ENCODE measurements around the gene HOXA5.

Gene HOXA5

DNA sequence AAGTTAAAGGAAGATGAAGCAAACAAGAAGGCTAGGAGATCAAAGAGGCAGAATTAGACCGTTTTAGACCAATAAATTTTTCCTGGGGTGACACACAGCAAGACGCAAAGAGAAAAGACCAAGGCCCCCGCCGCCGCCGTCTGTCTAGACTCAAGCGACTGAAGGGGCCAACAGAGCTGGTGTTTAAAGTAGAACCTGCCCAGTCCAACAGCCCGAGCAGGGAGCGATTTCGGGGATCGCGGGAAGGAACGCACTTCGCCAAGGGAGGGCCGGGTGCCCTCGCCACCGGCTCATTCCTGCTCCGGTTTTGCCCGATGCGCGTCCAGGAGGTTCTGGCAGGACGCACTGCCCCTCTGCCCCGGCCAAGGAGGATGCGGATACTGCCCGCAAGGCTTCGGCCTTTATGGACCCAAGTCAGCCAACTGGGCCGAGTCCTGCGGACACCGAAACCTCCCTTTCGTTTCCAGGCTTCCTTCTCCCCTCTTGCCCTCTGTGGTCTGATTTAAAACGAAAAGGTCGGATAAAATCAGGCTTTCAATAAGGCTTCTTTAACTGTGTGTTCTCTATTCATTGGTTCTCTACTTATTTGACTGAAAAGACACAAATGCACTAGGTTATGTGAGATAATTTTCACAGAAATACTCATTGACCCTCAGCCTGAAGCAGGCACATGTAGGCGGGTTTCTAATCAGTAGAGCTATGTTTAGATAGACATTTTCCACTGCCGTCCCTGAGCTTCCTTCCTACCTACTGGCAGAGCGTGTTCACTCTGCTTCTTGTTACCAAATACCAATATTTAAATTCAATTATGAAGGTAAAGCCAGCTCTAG is 15.2 kb upstream of the HOXA5 start:
- DNase-seq: no peak

DNA sequence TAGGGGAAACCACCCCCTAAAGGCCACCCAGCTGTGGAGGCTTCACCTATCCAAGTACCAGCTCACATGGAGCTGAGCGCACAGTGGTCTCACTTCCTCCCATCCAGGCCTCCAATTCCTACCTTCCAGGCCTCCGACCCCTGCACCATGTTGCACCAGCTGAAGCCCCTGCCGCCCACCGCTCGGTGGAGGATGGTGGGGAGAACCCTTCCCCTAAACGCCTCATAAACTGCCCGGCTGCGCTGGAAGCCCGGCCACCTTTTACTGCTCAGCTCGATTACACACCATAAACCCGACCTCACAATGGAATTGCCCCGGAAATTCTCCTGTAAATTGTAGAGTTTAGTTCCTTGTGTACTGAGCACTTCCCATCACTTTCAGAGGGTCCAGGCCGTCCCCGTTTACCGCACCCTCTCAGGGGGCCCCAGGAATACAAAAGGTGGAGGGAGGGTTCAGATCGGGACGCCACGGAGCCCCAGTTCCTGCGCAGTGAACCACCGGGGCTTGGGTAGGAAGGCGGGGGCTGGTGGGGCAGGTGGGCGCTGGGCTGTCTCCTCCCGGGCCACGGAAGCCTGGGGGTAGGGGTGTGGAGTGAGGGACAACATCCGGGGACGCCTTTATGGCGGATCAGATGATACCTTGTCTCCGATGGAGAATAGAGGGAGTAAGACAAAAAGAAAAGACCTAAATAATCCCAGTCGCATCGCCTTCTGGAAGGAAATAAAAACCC is 14.4 kb upstream of the HOXA5 start:
- no peak for DNase-seq

DNA sequence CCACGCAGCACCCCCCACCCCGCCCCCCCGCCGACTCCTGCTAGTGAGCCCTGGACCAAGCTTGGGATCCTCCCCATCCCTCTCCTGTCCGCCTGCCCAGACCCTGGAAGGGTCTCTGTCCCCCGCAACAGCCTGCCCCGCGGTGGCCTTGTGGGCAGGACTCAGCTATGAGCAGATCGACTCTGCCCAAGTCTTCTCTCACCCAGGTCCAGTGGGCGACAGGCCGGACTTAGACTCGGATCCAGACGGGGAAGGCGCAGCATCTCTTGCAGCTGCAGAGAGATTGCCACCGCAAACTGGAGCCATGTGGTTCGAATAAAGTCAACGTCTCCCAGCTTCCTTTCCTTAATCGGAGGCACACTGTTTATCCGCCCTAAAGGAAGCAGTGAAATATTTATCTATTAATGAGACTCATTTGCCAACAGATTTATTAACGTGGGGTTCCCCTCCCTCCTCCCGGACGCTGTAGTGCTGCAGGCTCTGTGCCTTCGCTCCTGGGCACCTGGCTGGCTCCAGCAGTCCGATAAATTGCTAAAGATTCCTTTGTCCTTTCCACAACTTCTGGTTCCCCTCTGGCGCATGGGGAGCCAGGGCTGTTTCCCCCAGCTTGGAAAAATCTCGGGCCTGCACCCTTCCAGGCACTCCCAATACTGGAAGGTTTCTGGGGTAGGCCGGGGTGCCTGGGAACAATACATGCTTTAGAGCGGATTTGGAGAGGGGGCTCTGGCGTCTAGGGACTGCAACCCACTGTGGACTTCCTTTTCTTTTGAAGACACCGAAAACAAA is 13.6 kb upstream of the HOXA5 start:
- no peak for DNase-seq

DNA sequence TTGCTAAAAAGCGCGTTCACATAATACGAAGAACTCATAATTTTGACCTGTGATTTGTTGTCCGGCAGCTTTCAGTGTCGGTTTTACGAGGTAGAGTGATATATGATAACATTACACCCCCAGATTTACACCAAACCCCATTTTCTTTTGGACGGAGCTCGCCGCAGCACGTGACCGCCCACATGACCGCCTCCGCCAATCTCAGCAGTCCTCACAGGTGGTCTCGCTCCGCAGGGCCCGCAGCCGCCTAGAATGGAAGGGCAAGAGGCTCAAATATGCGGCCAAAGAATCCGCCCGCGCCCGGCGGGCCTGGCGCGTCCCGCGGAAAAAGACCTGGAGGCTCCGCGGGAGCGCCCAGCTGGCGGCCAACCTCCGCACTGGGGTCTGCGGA is 13.0 kb upstream of the HOXA5 start, which contains the start of gene HOXA7:
TSS of gene HOXA7 (minus strand) at position 168 of the 391 bp plus-strand sequence. CDS start at position 38, 130 bp downstream.
- no peak for DNase-seq

DNA sequence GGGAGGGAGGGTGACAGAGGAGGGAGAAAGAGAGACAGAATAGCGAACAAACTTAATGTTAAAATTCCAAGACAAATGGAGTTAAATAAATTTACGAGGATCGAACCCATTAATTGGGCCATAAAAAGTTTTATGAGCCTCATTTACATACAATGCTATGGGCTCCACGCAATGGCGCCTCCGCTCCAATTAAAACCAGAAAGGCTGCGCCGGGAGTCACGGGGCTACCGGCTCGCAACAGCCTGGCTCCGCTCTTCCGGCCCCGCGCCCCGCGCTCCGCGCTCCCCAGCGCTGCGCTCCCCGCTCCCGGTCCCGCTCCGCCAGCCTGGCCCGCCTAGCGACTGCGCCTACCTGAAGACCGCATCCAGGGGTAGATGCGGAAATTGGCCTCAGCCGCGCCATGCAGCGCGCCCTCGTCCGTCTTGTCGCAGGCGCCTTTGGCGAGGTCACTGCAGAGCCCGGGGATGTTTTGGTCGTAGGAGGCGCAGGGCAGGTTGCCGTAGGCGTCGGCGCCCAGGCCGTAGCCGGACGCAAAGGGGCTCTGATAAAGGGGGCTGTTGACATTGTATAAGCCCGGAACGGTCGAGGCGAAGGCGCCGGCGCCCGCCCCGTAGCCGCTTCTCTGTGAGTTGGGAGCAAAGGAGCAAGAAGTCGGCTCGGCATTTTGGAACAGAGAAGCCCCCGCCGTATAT is 12.5 kb upstream of the HOXA5 start:
- DNase-seq: no peak

DNA sequence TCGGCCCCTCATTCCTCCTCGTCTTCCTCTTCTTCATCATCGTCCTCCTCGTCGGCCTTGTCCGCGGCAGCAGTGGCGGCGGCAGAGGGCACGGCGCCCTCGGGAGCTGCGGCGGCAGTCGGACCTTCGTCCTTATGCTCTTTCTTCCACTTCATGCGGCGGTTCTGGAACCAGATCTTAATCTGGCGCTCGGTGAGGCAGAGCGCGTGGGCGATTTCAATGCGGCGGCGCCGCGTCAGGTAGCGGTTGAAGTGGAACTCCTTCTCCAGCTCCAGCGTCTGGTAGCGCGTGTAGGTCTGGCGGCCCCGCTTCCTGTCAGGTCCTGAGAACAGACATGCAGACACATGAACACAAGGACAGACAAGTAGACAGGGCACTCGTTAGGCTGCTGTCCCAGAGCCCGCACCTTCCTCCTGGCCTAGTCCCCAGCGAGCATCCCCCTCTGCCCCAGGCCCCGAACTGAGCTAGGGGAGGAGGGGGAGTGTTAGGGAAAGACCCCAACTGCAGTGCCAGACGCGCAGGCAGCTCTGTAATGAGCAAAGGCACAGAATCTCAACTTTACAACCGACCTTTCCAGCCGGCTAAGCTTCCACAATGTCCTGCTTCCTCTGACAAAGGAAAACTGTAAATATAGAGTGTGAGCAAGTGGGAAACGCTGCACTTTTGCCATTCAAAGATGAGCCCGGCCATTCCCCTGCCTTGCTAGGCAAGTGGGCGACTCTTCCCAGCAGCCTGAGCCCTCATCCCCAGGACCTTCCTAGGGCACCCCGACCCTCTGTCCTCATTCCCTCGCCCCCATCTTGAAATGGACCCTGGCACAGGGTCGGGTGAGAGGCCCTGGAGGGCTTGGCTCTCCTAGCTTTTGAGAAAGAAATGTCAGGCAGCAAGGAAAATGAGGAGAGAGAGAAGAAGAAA is 11.7 kb upstream of the HOXA5 start:
- DNase-seq: no peak

DNA sequence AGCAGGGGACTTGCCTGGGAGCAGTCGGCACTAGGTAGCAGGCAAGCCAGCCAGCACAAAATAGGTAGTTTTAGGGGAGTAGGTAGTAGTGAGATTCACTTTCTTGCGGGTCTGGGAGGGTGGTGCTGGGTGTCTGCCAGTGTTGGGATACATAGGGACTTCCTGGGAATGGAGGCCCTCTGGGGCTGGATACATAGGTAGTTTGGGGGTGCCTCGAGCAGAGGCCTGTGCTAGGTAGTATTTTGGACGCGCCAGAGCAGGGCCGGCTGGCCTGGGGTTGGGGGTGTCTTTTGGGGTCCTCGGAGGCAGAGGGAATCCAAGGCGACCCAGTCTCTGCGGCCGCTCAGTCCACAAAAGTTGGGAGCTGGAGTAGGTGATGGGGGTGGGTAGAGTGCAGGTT is 10.9 kb upstream of the HOXA5 start:
- DNase-seq: no peak

DNA sequence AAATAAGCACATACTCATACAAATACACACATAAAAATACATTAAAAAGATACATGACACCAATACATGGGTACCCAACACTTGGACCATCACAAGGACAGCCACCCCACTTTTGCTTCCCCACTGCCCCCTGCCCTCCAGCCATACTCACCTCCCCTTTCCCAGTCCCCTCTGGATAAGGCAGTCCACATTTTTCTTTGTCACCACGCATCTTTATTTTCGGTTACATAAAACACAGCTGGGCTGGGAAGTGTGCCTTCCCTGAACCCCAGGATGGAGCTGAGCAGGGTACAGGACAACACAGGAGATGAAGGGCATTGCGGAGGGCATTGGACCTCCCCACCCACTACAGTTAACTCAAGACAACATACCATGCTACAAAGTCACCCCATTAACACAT is 10.0 kb upstream of the HOXA5 start:
- no peak for DNase-seq

DNA sequence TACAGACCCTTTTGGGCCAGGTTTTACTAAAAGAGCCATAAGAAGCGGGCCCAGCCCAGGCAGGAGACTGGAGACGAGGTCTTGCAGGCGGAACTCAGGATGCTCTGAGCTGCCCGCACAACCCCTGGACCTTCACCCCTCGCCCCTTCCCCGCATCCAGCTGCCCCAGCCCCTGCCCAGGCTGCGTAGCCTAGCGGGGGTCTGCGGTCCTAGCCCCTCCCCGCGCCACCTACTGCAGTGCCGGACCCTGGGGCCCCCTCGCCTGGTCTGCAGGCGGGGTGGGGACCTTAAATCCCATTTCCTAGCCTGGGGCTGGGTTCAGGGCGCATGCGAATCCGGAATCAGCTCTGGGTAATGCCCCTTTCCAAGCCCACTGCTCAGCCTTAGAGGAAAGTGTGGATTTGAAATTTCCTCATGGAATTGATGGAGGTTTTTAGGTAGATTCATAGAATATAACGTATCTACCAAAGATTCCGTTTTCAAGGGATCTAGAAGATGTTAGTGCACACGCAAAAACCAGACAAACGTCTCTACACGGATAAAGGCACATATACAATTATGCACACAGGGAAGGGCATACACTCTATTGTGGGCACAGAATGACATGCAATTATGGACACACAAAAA is 9.4 kb upstream of the HOXA5 start:
- no peak for DNase-seq

DNA sequence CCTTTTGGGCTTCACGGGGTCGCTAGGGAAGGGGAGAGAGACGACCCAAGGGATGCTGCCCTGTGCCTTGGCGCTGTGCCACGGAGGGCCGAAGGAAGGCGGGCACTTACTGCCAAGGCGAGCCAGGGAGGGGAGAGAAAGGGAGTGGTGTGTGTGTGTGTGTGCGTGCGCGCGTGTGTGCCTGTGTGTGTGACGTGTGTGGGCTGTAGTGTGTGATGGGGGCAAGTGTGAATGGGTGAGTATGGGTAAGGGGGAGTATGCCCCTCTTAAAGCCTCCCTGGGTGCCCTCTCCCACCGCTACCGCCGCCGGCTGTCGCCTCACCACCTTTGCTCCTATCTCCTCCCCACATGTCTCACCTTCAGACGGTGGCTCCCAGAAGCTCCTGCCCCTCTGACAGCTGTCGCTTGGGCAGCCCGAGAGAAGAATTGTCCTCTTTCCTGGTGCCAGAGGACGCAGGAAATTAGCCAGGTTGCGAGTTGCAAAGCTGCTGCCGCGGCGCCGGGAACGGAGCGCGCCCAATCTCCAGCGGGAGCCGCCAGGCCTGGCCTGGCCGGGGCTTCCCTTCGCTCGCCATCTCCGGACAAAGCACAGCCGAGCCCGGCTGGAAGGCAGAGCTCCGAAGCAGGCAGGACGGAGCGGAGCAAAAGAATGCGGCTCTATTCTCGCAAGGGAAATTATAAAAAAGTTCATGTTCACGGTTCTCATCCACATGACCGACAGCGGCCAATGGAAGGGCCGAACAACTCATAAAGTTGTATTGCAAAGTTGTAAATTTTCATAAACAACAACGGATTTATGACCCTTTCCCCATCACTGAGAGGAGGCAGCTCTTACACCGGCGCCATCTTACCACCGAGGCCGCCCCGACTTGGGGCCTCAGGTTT is 8.7 kb upstream of the HOXA5 start, which contains the start of gene HOXA3:
TSS of gene HOXA3 (minus strand) at position 653 of the 885 bp plus-strand sequence. CDS start 41,943 bp downstream, outside the sequence.
- no peak for DNase-seq

DNA sequence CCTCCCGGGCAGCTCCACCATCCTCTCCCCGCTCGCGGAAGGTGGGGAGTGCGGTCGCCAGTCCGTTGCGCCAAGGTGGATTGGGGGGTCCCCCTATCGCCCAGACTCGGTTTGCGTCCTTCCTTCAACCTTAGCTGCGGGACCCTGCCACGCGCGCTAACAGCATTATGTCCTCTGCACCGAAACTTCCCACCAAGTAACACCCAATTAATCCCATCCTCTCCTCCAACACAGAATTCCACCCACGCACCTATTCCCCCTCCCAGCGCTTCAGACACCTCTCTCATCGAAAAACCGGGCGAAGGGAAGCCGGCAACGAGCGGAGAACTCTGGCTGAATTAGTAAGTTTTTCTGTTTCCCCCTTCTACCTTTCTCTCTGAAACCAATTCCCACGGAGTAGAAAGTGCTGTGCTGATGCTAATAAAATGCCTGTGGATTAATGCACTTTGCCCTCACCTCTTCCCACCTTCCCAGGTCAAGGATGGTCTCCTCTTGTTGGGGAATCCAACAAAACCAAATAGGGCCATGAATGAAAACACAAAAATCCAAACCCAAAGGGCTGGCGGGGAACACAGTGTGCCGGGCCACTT is 8.0 kb upstream of the HOXA5 start:
- no peak for DNase-seq

DNA sequence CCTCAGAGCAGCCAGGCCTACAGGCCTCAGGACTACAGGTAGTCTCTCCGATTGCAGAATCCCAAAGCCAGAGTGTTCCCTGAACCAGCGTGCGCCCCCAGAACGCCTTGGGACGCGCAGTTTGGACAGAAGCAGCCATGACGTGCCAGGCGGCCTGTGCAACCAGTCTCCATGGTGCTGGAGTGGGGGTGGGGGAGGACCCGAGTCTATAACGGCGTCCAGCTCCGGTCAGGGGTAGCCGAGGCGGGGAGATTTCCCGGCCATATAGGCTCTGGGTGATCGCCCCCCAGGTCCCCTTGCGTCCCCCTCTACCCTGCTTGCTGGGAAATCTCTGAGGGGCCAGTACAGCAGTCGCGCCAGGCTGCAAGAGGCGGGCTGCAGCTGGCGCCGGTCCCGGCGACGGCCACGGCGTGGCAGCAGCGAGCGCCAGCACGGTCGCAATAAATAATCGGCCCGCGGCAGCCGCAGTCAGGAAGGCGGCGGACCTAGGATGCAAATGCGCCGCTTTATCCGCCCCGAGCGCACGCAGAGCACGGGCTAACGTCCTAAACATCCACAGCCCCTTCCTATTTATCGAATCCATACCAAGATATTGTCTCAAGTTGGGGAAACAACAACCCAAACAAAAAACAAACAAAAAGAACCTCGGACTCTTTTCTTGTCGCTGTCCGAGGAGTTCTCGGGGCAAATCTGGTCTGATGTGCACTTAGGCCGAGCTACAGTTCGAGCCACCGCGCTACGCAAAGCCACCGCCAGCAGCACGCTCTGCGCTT is 7.3 kb upstream of the HOXA5 start:
- peak; percentile 37 to 68 (median 55) for DNase-seq

DNA sequence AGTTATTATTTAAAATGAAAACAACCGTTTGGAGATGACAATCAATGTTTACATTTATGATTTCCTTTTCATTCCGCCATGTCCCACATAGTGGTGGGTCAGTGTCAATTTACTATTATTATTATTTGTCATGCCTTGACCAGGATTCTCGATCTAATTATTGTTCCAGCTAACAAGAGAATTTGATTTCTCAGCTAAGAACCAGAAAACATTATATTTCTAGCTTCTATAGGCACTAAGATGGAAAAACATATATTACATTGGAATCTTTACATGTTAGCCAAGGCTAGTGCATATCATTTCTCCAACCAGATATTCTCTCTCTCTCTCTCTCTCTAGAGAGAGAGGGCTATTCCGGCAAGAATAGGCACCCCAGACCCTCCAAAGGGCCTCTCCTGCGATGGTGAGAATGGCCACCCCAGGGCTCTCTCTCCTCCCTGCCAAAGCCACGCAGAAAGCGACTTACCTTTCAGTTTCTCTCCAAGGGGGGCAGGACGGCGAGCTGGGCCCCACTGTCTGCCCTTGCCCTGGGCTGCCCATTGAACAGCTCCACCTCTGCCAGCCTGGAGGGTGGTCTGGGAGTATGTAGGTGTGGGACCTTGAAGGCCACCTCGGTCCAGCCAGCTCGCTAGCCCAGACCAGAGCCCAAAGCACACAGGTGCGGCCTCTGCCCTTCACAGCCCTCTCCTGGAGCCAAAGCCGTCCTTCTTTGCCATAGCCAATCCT is 6.5 kb upstream of the HOXA5 start:
- DNase-seq: no peak

DNA sequence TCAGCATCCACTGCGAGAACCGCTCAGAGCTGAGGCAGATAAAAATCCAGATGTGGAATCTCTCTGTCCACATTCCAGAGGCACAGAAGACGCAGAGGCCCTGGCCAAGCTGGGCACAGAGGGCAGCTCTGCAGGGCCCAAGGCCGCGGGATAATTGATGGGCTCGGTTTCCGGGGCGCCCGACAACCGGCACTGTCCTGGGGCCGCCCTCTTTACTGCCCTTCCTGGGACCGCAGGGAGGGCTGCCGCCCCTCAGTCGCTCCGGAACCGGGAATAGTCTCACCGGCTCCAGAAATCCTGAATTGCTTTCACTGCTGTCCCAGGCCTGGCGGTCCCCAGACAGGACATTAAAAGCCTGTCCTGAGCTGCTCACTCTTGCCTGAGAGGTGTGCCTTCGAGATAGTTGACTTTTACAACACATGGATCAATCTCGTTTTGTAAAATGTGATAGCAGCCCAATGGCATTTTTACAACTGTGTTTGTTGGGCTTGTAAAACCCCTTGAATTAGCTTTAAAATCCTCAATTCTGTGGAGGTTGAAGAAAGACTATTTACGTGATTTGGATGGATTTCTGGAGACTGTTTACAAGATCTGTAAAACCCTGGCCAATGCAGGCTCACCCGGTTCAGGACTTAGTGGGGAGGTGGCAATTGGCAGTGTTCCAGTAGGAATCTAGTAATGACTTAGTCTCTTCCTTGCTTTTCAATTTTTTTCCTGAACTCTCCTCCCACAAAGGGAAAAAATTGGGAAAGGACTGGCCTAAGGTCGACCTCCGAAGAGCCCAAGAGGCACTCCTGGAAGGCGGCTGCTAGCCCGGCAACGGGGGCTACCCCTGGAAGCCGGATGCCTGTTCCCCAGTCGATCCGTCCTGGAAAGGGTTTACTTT is 5.5 kb upstream of the HOXA5 start:
- DNase-seq: no peak

DNA sequence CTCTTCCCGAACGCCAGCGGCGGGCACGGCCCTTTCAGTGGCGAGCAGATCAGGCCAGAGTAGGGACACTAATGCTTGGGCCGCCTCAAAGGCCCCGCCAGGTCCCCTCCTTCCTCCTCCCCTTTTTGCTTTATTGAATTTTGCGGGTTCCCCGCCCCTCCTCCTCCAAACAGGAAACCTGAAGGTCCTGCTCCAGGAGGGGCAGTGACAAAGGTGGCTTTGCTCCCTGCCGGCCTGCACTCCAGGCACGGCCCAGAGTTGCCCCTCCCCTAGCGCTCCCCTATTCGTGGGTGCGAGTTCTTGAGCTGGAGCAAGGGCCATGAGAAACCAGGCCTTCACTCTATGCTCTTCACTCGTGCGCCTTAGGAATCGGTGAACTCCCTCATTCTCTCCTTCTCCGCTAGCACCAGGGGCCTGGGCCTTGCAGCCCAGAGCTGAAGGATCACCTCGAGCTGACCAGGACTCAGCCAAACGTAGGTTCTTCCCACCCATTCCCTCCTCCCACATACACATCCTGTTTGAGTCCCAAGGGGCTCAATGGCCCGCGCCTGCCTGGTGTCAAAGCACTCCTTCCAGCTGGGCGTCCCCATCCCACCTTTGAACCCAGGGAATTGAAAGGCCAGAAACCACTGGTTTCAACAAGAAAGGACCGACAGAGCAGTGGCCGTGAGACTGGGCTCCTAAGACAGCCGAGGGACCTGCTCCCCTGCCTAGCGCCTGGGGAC is 4.7 kb upstream of the HOXA5 start:
- DNase-seq: no peak
